Kasumi-1 (cell line): ENCODE results near the gene ATP6V0D1.

ENCODE experiments used
- DNase-seq, 2 experiments: peaks; one replicate each; lab custom pipeline; 2025; lab: John Stamatoyannopoulos, UW

ATP6V0D1 gene

GRCh38 chr16:67463059-67463458 lies 17.9 kb downstream of the ATP6V0D1 start:
- DNase-seq: no peak

GRCh38 chr16:67462279-67462655 lies 18.7 kb downstream of the ATP6V0D1 start:
- DNase-seq: no peak

DNA sequence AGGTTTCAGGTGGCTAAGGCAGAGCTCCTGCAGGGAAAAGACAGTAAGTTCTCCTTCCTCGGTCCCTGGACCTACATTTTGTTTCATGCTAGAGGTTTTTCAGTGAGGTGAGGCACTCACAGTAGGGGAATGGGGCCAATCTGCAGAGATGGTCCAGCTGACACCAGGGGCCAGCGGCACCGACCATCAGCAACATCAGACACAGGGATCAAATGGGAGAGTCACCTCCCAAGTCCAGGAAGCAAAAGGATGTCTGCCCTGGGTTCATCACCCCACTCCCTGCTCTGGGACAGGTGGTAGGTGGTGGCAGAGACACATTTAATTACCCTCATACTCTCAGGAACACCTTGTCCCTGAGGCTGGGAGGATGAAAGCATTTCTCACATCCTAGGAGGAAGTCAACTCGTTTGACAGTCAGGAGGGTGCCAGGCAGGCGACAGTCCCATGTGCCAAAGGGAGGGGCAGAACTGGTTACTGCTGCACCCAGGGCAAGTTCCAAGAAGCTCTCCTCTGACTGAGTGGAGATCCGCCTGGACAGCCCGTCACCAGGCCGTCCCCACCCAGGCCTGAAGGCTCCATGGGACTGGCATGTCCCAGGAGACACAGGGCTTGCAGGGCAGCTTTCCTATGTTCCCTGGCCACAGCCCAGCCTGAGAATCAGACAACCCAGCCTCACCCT lies 19.2 kb downstream of the ATP6V0D1 start:
- no peak for DNase-seq

GRCh38 chr16:67460961-67461360 lies 20.0 kb downstream of the ATP6V0D1 start:
- no peak for DNase-seq

DNA sequence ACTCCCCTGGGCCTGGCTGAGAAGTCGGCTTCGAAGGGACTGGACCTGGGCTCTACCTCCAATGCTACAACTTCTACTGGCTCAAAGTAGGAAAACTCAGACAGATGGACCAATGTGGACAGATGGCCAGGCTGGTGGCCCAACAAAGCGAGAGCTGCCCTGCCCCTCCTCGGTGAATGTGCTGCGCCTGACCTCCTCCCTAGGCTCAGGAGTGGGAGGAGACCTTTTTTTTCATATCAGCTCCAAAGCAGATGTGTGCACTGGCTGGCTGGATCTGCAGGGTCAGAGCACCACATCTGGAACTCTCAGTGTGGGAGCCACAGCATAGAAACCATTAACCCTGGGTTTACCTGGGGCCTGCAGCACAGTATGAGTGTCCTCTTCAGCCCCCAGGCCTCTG lies 20.8 kb downstream of the ATP6V0D1 start:
- no peak for DNase-seq

- DNase-seq: no peak
Measured at GRCh38 chr16:67459861-67460150, 21.2 kb downstream of the ATP6V0D1 start.

DNA sequence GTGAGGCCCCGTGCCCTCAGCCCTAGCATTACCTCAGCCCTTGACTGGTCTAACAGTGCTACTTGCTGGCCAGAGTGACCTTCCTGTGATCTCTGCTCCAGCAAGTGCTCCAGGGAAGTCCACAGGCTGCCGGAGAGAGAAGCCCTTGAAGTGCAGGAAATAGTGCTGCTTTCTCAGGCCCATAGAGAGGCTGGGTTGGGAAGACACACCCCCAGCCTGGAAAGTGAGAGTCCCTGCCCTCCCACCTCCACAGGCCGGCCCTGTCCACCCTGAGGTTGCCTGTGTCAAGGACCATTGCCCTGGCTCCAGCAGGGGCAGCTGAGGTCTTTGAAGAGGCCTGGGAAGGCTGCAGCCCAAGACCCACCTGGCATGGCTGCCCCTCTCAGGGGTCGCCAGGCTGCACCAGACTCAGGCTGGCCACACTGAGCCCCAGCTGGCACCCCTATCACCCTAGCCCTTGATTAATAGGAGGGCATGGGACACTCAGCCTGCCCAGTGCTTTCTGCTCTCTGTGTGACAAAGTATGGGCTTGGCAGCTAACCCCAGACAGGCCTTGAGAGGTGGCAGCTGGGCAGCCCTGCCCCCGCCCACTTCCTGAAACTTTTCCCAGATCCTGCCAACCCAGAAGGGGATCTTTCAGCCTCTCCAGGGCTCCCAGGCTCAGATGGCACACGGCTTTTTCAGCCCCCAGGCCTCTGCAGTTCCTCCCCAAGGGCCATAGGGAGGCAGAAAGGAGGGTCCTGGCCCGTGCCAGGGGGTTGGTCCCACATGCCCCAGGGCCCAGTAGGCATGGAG lies 21.7 kb downstream of the ATP6V0D1 start:
- DNase-seq: no peak

DNA sequence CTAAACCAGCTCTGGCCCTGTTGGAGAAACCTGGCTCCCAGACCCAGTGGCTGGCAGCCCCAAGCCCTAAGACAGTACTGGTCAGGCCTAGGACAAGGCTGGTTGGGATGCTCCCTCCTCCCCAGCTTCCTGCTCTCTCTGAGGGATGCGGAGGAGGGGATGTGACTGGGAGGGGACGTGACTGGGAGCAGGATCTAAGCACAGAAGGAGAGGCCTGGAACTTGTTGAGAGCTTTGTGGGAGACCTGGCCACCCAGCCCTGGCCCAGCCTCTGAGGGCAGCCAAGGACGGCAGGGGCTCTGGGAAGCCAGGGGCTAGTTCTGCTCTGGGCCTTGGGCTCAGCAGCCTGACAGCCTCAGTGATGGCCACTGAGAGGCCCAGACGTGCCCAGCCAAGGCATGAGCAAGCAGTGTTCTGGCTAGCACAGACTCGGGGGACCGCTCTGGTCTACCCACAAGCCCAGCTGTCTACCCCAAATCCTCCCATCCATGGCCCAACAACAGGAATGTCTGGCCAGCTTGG lies 22.8 kb downstream of the ATP6V0D1 start:
- no peak for DNase-seq

DNA sequence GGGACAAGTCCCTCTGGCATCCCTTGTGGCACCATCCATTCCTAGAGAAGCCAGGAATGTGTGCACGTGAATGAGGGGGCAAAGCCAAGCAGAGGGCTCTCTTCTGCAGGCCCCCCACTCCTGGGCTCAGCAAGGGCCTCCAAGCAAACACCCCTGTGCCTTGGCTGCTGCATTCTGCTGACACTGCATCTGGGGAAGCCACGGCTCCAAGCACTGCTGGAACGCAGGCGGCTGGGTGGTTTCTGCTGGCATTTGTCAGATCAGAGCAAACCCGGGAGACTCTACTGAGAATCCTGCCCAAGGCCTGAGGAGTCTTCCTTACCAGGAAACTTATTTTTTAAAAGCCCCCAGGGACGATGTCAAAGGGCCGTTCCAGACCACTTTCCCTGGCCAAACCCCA lies 23.3 kb downstream of the ATP6V0D1 start:
- no peak for DNase-seq

DNA sequence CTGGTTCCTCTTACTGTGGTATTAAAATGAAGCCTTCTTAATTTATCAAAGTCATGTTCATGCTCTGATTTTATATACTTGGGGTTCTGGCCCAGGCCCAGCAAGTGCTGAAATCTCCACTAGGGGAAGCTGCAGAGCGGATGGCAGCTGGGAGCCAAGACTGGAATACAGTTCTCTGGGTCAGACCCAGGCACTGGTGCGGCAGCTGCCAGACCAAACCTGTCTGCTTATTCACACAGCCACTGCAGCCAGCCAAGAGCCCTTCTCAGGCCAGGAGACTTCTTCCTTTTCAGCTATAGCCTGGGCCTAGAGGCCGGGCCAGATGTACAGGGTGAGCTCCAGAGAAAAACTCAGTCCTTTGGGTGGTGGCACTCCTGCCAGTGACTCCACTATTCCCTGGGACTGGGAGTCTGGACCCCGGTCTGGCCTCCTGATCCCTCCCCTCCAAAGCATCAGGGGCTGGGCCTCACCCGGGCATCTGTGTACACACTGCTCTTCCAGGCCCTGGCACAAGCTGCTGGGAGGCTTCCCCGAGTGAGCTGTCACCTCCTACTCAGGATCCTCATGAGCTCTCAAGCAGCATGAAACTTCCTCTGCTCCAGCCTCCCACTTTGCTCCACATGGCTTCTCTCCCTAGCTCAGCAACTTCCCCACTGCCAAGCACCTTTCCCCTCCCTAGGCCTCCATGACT lies 24.4 kb downstream of the ATP6V0D1 start:
- DNase-seq: peak in 1 of 2 experiments; percentile 23

DNA sequence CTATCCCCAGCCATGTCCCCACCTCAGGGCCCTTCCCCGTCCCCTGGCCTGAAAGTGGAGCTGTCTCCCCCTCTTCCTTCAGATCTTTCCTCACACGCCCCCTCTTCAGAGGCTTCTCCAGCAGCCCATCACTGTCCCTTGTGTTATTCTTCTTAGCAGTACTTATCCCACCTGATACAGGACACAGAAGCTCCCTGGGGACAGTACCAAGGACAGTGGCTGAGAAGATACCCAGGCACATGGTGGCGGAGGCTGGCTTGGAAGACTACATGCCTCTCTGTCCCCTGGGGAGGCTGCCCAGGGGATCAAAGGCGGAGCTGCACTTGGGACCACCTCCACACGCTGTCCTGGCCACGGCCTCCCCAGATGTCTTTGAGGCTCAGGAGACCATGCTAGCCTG lies 26.1 kb downstream of the ATP6V0D1 start:
- DNase-seq: no peak

GRCh38 chr16:67454104-67454503 lies 26.9 kb downstream of the ATP6V0D1 start:
- DNase-seq: no peak

- no peak for DNase-seq
Measured at GRCh38 chr16:67451704-67452435, 29.1 kb downstream of the ATP6V0D1 start.

- no peak for DNase-seq
Measured at GRCh38 chr16:67451061-67451703, 29.8 kb downstream of the ATP6V0D1 start.

DNA sequence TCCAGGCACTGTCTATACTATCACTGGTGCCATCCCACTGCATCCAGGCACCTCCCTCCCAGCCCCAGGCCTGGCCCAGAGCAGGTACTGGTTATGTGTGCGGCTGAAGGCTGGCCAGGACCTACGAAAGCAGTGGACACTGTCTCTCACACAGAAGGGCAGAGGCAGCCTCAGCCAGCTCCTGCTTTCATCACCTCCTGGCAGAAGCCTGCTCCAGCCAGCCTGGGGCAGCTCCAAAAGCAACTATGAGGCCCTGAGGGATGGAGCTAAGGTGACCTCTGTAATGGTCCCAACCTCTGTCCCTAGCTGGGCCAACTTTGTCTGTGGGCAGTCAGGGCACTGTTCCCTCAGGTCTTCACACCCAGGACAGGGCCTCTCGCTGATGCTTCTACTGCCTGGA lies 31.2 kb downstream of the ATP6V0D1 start:
- no peak for DNase-seq

GRCh38 chr16:67449336-67449735 lies 31.6 kb downstream of the ATP6V0D1 start:
- DNase-seq: no peak

GRCh38 chr16:67448580-67448979 lies 32.4 kb downstream of the ATP6V0D1 start:
- no peak for DNase-seq

GRCh38 chr16:67447508-67448076 lies 33.4 kb downstream of the ATP6V0D1 start:
- DNase-seq: peak; percentile 43 to 62

- DNase-seq: no peak
Measured at GRCh38 chr16:67446968-67447507, 33.9 kb downstream of the ATP6V0D1 start.

DNA sequence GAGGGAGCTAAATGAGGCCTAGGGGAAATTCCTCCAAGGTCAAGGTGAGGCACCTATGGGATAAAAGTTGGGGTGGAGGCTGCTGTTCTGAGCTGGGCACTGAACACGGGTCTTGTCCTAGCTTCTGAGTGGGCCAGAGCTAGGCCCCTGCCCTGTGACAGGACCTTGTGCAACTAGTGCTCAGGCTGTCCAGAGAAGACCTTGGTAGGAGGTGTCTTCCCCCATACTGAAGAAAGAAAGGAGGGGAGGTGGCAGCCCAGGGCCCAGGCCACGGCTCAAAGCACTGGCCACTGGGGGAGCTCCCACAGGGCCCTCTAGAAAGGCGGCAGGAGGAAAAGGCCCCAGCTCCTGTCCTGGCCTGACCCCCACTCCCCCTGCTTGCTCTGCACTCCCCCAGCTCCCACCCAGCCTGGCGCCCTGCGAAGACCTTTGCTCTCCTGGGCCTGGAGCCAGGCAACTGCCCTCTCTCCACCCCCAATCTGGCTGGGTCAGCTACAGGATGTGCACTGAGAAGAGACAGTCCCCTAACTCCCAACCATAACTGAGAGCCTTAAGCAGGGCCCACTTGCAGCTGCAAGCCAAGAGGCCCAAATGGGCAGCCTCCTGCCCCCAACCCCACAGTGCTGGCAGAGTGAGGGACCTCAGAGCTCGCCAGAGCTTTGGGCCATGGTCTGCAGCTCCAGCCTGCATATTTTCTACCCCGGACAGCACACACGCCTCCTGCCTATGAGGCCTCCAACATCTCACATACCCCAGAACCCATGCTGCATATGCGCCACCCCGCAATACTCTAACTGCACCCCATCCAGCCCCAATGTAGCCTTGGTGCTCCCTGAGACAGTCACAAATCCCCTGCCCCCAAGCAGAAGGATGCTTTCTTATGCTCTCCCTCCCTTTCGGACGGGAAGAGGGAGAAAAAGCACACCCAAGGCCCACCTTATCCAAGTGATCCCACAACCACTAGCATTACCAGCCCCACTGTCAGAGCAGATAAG lies 34.7 kb downstream of the ATP6V0D1 start:
- no peak for DNase-seq
